H1 (cell line): ENCODE data around the gene USP20. TPM values are rescaled to one million over a fixed set of nuclear protein-coding genes. Genes with fewer than 3 reads are reported as not detected.

Experiments used
- ATF3 ChIP-seq: IDR thresholded peaks from 2 replicates; pipeline ENCODE4 v1.6.1; 2011; ENCODE audit warnings: low read depth, mild to moderate bottlenecking, low read length; ENCODE audit not compliant: insufficient read depth
- SP4 ChIP-seq: IDR thresholded peaks from 2 replicates; pipeline ENCODE4 v1.6.1; 2012; ENCODE audit warnings: low read length, inconsistent platforms
- polyA plus RNA-seq, 7 experiments: library from polyadenylated mRNA; depleted of rRNA in 3 of 7; stranded (reverse) in 5 of 7; unstranded in 2 of 7; fragments of >200 nt in 5 of 7; fragments of 200-250 nt in 2 of 7; gene quantifications; 1 replicate in 5 of 7; 2 replicates in 1 of 7; 4 replicates in 1 of 7; pipeline versions ENCODE4 v1.2.1 to v1.2.3, GENCODE V29; 2011 to 2013; ENCODE audit warnings: missing spikeins in 2 of 7, mixed read lengths in 2 of 7
- total RNA-seq: library from RNA; stranded (reverse); fragmentation: NEBNext Ultra II Directional; extraction: Animal tissue kit (Norgen Biotek cat#: 25700); gene quantifications from 2 replicates; pipeline ENCODE4 v1.2.1, GENCODE V29; 2021

Gene USP20
- total and polyA plus RNA-seq, 2 of the 8 experiments (the other 6 are each of a cell fraction or from before 2014, with no cell fraction given), result 13.4 to 23.0 TPM

- TF ChIP-seq ATF3, result no peak
- TF ChIP-seq SP4, result no peak
These were observed 33.8 kb upstream of the USP20 start (continued) for GRCh38 chr9:129801504-129801903.
